HG03060 (cell line): Measurements from ENCODE around the gene ZMAT5.

Experiments
- ATAC-seq: cut with Tn5 transposase; IDR thresholded peaks from one replicate; pipeline ENCODE4 v1.9.1; 2021; ENCODE audit warnings: low read depth, moderate number of reproducible peaks; ENCODE audit not compliant: unreplicated experiment

ZMAT5 gene

GRCh38 chr22:29787371-29787980 lies 20.7 kb upstream of the ZMAT5 start:
- ATAC-seq: no peak

- ATAC-seq: no peak
Measured at GRCh38 chr22:29786031-29786430, 19.2 kb upstream of the ZMAT5 start.

- ATAC-seq: no peak
Measured at GRCh38 chr22:29784451-29785361, 17.9 kb upstream of the ZMAT5 start.

GRCh38 chr22:29782061-29782845 lies 15.4 kb upstream of the ZMAT5 start:
- ATAC-seq: no peak

- ATAC-seq: no peak
Measured at GRCh38 chr22:29780748-29781676, 14.2 kb upstream of the ZMAT5 start.

GRCh38 chr22:29780220-29780619 lies 13.4 kb upstream of the ZMAT5 start:
- ATAC-seq: no peak

GRCh38 chr22:29773233-29773632 lies 6.4 kb upstream of the ZMAT5 start:
- no peak for ATAC-seq

GRCh38 chr22:29772170-29772641 lies 5.4 kb upstream of the ZMAT5 start:
- ATAC-seq: no peak

- ATAC-seq: no peak
Measured at GRCh38 chr22:29769723-29770321, 3.0 kb upstream of the ZMAT5 start.

- ATAC-seq: no peak
Measured at GRCh38 chr22:29768052-29768693, 1.4 kb upstream of the ZMAT5 start.

- peak; percentile 49 for ATAC-seq
Measured at GRCh38 chr22:29767171-29768051, 604 bp upstream of the ZMAT5 start, which contains the start of gene UQCR10. TSS of gene UQCR10 (plus strand) at chr22:29767369. CDS start at chr22:29767399, 30 bp downstream.

- ATAC-seq: no peak
Measured at GRCh38 chr22:29765905-29766631, 739 bp downstream of the ZMAT5 start.

GRCh38 chr22:29762263-29762662 lies 4.5 kb downstream of the ZMAT5 start:
- ATAC-seq: no peak

GRCh38 chr22:29758959-29759358 lies 7.8 kb downstream of the ZMAT5 start:
- no peak for ATAC-seq

- no peak for ATAC-seq
Measured at GRCh38 chr22:29758068-29758622, 8.7 kb downstream of the ZMAT5 start.

- ATAC-seq: no peak
Measured at GRCh38 chr22:29757096-29757495, 9.7 kb downstream of the ZMAT5 start.

- ATAC-seq: no peak
Measured at GRCh38 chr22:29756341-29756740, 10.5 kb downstream of the ZMAT5 start.
